Stomach (tissue), 4 donors: ENCODE measurements around the gene TNFRSF11A.

Experiments
- CTCF ChIP-seq, 7 experiments: fragments of 450-650 bp in 4 of 7; fragments of 200-600 bp in 3 of 7; sonication (generic) in 3 of 7; IDR thresholded peaks; one replicate each; pipeline ENCODE4 v1.5.1; 2016 to 2019; ENCODE audit warnings: antibody characterized with exemption in 7 of 7, control low read depth in 2 of 7, mild to moderate bottlenecking in 1 of 7
- POLR2A ChIP-seq, 4 donors: fragments of 450-650 bp; IDR thresholded peaks; one replicate each; pipeline ENCODE4 v1.6.1; 2016; ENCODE audit warnings: antibody characterized with exemption in 4 of 4, control low read depth in 2 of 4, mild to moderate bottlenecking in 1 of 4, moderate library complexity in 1 of 4

- TF ChIP-seq CTCF (IDR thresholded peaks at IDR 0.05) (no peak), POLR2A (IDR thresholded peaks at IDR 0.05) (no peak)
These were observed 20.8 kb downstream of the TNFRSF11A start for GRCh38 chr18:62345909-62346308.
